Right renal cortex interstitium (tissue), 3 donors: ENCODE results near the gene AFAP1L1. TPM values are rescaled to one million over a fixed set of nuclear protein-coding genes. Genes with fewer than 3 reads are reported as not detected.
"Not testable (repeated sequence)": the region's sequence is repeated elsewhere in the genome, so short reads cannot be mapped to it uniquely, and the experiment has no call there.

ENCODE experiments used
- DNase-seq, 3 donors: peaks; one replicate each; pipeline ENCODE4 v3.0.0-alpha.2; 2013; ENCODE audit warnings: low read depth in 3 of 3, low spot score in 2 of 3
- polyA plus RNA-seq, 3 donors: library from polyadenylated mRNA; unstranded; fragments of 120-200 nt; gene quantifications; one replicate each; pipeline ENCODE4 v1.2.1, GENCODE V29; 2013; ENCODE audit not compliant: insufficient read length in 3 of 3

AFAP1L1 gene
- polyA plus RNA-seq, 3 donors, result 17.3 to 18.4 (median 18.3) TPM

DNA sequence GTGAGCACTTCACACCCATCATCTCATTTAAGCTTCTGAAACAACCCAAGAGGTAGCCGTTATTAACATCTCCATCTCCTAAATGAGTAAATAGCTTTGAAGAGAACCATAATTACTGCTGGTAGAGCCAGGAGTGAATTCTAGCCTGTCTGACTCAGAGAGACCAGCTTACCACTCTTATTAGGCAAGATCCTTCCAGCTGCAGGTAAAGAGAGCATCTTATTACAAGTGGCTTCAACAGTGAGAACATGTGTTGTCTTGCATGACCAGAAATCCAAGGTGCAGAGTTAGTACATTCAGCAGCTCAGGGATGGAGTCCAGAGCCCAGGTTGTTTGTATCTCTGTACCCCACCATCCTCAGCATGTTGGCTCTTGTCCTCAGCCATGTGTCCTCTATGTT is 10.9 kb upstream of the AFAP1L1 start:
- no peak for DNase-seq

DNA sequence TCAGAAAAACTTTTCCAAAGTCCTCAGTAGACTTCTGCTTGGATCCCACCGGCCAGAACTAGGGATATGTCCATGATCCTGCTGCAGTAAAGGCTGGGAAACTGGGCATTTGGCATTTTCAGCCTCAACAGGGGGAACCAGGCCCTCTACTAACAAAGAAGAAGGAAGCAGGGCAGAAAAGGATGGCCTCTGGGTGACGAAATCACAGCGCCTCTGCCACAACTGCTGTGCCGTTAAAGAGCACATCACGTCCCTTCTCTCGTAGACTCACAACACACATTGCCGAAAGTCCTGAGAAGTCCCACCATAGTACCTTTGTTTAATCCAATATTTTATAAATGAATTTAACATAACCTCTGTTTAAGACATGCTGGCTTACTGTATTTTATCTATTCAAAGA is 10.4 kb upstream of the AFAP1L1 start:
- no peak for DNase-seq

- DNase-seq, result no peak
These were observed 9.3 kb upstream of the AFAP1L1 start for GRCh38 chr5:149262315-149262714.

DNA sequence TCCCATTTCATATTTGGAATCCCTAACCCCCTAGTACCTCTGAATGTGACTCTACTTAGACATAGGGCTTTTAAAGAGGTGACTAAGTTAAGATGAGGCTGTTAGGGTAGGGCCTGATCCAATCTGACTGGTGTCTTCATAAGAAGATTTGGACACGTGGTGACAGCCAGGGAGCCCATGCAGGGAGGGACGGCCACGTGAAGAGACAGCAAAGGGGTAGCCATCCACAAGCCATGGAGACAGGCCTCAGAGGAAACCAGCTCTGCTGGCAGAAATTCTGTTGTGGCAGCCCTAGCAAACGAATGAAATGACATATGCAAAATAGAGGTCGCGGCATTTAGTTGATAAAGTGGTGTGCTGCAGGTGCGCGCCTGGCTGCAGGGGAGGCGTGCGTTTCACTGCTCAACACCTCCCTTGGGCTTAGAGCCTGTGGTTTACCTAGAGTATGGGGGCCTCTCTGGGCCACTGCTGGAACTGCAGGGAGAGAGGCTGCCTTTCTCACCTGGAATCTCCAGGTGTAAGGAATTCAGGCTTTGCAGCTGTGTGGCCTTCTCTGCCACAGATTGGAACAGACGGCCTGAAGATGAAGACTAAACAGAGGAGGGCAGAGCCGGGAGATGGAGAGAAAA is 7.1 kb upstream of the AFAP1L1 start:
- DNase-seq, result no peak

- no peak for DNase-seq
These were observed 6.6 kb upstream of the AFAP1L1 start for GRCh38 chr5:149265068-149265465.

DNA sequence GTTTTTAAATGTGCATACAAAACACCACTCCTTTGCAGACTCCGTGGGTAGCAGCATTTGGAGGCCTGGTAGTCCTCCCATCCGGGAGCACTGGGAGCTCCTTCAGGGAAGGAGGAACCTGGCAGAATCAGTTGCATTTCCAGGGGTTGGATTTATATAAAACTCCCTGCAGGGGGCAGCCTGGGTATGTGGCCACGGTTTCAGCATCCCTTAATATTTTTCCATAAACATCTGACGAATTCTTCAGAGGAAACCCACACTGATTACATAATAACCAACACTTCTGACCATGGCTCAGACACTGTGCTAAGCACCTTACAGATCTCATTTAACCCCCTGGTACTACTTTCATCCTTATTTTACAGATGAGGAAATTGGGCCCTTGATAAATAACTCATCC is 6.1 kb upstream of the AFAP1L1 start:
- no peak for DNase-seq

- DNase-seq, result no peak
These were observed 4.3 kb upstream of the AFAP1L1 start for GRCh38 chr5:149267241-149267973.

DNA sequence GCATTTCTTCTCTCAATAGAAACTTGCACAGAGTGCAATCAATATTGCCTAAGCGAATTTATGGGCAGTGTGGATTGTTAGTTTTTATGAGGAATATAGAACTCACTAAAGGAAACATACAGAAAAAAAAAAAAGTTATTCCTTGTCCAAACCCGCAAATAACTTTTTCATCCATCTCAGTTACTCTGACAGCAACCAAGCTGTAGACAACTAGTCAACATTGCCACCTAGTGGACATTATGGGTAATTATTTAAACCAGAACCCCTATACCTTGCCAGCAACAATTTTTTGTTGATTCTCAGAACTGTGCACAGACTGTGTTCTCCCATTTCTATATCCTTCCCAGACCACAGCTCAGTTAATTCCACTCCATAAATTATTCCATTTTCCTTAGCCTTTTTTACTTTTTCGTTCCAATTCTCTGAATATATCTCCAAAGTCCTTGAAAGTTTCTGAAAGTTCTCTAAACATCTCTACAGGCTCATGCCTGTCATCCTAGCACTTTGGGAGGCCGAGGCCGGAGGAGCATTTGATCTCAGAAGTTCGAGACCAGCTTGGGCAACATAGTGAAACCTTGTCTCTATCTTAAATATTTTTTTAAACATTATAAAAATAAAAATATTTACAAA is 2.6 kb upstream of the AFAP1L1 start:
- no peak for DNase-seq

DNA sequence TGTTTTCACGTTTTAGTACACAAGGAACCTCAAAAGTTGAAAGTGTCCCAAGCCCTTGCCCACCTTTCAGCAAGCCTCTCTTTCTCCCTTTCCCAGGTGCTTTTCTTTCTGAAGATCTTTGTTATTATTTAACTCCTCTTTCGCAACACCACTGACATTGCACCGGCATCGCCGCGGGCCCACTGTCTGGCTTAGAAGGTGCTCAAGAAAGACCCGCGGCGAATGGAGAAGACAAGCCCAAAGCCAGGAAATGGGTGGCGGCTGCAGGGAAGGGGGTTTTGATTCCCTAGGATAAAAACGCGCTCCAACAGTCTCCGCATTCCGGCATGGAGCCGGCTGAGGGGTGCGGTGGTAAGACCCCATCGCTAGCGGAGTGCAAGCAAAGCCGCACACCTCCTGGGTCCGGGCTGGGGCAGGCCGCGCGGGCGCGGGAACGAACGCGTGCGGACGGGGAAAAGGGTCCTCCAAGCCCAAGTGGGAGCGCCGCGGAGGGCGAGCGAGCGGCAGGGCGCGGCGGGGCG is 404 bp upstream of the AFAP1L1 start:
- DNase-seq, result no peak

DNA sequence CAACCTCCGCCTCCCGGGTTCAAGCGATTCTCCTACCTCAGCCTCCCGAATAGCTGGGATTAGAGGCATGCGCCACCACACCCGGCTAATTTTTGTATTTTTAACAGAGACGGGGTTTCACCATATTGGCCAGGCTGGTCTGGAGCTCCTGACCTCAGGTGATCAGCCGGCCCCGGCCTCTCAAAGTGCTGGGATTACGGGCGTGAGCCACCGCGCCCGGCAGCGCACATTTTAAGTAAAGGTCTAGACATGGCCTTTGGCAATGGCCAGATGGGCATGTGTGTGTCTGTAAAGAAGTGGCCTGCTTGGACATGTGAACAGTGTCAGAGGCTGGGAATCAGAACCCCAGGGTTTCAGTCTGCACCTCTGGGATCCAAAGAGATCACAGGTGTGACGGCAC is 1.1 kb downstream of the AFAP1L1 start:
- DNase-seq, result not testable (repeated sequence)

- no peak for DNase-seq
These were observed 1.6 kb downstream of the AFAP1L1 start for GRCh38 chr5:149273237-149273636.

DNA sequence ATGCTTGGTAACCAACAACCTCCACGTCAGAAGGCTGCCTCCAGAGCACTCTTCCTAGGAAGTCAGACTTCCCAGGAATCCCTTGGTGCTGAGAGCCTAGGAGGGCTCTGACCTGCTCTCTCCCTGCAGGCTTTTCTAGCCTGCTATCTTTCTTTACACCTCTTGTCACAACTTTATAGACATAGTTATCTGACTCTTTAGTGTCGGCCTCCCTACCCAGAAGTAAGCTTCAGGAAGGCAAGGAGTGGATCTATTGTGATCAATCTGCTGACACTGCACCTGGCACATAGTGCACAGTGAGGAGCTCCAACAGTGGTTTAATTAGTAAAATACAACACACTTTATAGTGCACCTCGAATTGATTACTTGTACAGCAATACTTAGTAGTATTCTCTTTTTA is 2.3 kb downstream of the AFAP1L1 start:
- DNase-seq, result no peak

DNA sequence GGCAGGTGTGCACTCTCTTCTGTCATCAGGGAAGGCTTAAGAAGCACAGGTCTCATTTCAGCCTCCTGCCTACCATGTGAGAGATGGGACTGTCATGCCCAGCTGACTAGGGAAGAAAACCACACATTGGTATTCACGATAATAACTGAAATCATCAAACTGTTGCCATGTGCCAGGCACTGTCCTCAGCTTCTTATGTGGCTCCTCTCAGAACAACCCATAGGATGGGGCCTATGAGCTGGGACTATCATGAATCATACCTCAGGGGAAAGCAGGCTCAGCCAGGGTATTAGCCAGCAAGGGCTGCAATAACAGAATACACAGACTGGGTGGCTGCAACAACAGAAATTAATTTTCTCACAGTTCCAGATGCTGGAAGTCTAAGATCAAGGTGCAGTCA is 3.3 kb downstream of the AFAP1L1 start:
- no peak for DNase-seq

GRCh38 chr5:149277801-149278200 is 6.1 kb downstream of the AFAP1L1 start:
- no peak for DNase-seq

DNA sequence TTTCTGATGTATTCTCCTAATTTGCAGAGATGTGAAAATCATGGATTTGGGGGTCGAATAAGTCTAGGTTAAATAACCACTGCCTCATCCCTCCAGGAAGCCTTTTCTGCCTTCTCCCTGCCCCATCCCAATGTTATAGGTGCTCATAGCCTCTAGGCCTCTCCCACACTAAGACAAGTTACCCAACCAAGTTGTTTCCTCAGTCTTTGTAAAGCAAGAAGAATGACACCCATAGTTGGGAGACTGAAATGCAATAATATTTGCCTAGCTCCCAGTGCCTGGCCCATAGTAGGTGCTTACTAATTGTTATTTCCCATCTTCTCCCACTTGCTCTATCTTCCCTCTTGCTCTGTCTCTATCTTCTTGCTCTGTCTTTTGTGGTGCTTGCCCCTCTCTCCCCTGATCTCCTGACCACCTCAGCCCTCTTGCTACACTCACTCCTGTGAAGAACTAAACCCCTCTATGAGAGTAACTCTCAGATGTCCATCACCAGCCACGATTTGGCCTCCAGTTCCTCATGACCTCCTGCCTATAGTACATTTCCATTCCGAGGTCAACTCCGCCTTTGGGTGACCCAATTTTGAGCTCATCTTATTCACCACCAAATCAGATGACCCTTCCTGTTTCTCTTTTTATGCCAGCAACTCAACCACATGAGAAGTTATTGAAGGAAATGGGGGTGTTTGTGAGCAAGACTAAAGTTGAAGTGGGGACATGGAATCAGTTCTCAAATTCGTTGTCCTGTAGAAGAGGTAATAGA is 7.0 kb downstream of the AFAP1L1 start:
- DNase-seq, result no peak

DNA sequence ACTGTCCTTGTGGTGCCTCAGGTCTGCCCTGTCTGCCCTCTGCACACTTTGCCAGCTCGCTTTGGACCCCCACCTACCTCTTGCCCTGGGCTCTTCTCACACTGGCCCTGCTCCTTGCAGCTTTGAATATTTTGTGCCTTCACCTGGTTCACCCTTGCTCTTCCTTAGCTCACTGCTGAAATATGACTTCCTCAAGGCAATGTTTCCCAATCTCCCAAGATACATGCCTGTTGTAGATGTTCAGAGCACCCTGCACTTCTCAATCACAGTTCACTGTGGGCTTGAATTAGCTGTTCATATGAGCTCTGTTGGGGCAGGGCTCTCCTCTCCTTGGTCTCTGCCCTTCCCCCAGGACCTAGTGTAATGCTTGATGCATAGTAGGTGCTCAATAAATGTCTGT is 8.0 kb downstream of the AFAP1L1 start:
- DNase-seq, result no peak

GRCh38 chr5:149280124-149280523 is 8.5 kb downstream of the AFAP1L1 start:
- no peak for DNase-seq

DNA sequence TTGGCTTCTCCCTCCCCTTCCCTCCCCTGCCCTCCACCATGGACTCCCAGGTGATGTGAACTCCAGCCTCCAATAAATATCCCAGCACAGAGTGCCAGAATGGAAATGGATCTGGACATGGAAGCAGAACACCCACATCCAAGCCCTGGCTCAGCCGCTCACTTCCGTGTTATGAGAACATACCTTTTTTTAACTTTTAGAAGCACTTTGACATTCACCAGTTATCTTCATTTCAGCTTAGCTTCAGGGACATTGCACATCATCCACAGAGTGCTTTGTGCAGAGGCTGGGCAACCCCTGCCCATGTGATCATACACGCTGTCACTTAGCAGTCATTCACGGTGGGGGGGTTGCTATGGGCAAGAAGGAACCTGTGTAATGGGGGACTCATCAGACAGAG is 9.1 kb downstream of the AFAP1L1 start:
- DNase-seq, result no peak

DNA sequence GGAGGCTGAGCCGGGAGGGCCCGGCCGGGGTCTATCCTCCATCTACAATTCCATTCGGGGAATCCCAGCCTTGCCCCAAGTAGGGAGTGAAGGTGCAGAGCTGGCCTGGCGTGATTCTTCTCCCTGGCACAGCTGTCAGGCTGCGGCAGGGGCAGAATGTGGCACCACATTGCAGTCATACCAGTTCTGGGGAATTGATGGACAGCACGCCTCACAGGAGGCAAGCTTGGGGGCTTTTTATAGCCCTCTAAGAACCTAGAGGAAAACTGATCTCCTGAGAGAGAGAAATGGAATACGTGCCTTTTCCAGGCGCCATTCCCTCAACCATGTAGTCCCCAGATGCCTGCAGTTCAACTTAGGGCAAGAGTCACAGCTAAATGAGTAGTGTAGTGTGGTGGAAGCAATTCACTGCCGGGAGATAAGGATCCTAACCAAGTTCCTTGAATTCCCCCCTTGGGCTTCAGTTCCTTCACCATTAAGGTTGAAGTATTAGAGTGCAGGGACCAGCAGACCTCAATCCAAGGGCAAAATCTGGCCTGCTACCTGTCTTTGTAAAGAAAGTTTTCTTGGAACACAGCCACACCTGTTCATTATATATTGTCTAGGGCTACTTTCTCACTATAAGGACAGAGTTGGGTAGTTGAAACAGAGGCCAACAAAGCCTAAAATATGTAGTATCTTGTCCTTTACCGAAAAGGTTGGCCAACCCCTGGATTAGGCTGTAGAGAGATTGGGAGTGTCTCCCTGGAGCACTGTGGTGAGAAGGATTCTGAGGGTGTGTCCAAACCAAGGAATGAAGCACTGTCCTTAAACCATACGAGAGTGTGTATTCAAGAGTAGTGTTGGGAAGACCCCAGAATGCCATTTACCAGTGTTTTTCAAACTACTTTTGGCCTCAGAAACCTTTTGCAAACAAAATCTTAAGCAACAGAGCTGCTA is 10.6 kb downstream of the AFAP1L1 start:
- no peak for DNase-seq

DNA sequence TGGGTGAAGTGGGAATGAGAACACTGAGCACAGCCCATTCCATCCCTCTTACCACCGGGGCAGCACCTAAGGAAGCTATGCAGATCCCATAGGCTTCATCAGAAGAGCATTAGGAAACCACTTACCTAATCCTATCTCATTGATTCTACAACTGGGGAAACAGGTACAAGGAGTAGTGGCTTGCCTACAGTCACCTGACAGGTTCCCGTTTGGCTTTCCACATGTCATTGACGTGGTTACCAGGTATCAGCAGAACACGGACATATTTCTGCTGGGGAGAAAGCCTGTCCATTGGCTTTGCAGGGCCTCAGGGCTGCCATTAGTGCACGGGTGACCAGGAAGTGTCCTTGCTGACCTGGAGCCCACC is 11.3 kb downstream of the AFAP1L1 start:
- DNase-seq, result no peak
